ENCODE results near the gene VAV2. TPM values are rescaled to one million over a fixed set of nuclear protein-coding genes. Genes with fewer than 3 reads are reported as not detected.

VAV2 gene
- polyA plus RNA-seq, 2 of the 4 experiments (the other 2 are of a cell fraction) = 9.8 to 21.4 TPM

- CTCF ChIA-PET = interaction anchor here (0.7 to 18.7 kb wide), 5 partner anchors 8 to 221 kb away, joined by 3 to 348 read pairs (median 3); no protein-coding TSS in a partner anchor
- no peak for FAIRE-seq
- no peak for DNase-seq (ENCODE audit: low read depth in 1 of 2, low spot score in 1 of 2)
- Histone ChIP-seq H3K4me2 (no peak overlapping the region), H3K4me3 (no peak overlapping the region), H3K4me1 (no peaks in the 10 kb centered on the region), H3K27ac (no peak overlapping the region), H3K9me3 (no peaks in the 10 kb centered on the region)
- no peak for ATAC-seq
- POLR2A ChIA-PET = no interaction called here
- TF ChIP-seq ZNF302 (CRISPR knock-in tag; IDR thresholded peaks at IDR 0.05) (no peak), HEYL (CRISPR knock-in tag; IDR thresholded peaks at IDR 0.05) (no peak), POLR2AphosphoS2 (conservative IDR thresholded peaks at IDR 0.05; ENCODE audit: low read length) (no peak), HMGXB4 (CRISPR knock-in tag; IDR thresholded peaks at IDR 0.05; ENCODE audit: borderline replicate concordance) (no peak), CHD4 (IDR thresholded peaks at IDR 0.05; ENCODE audit: borderline replicate concordance) (no peak), RARB (CRISPR knock-in tag; IDR thresholded peaks at IDR 0.05) (no peak), EHF (CRISPR knock-in tag; IDR thresholded peaks at IDR 0.05) (no peak), ZFP36 (IDR thresholded peaks at IDR 0.05; ENCODE audit: borderline replicate concordance, partially characterized antibody) (no peak), CEBPB (IDR thresholded peaks at IDR 0.05) (no peak), ZC3H11A (IDR thresholded peaks at IDR 0.05) (no peak), CBX2 (IDR thresholded peaks at IDR 0.05; ENCODE audit: borderline replicate concordance, low read depth) (no peak), RCOR1 (IDR thresholded peaks at IDR 0.05; ENCODE audit: low read depth, low read length) (no peak), POLR2A (IDR thresholded peaks at IDR 0.05; ENCODE audit: low read length) (no peak), HOXB13 (CRISPR knock-in tag; IDR thresholded peaks at IDR 0.05; ENCODE audit: low read depth) (no peak), EHMT2 (IDR thresholded peaks at IDR 0.05; ENCODE audit: low read depth) (no peak), TFCP2L1 (CRISPR knock-in tag; IDR thresholded peaks at IDR 0.05) (no peak)
- TF ChIP-seq, protein P1, sequence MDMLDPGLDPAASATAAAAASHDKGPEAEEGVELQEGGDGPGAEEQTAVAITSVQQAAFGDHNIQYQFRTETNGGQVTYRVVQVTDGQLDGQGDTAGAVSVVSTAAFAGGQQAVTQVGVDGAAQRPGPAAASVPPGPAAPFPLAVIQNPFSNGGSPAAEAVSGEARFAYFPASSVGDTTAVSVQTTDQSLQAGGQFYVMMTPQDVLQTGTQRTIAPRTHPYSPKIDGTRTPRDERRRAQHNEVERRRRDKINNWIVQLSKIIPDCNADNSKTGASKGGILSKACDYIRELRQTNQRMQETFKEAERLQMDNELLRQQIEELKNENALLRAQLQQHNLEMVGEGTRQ (IDR thresholded peaks at IDR 0.05) = no peak
- 92% methylated on average over 25 of the region's 25 CpGs for WGBS (ENCODE audit: missing lambda C conversion rate)
Measured at GRCh38 chr9:133784731-133785561, 207.2 kb downstream of the VAV2 start.

DNA sequence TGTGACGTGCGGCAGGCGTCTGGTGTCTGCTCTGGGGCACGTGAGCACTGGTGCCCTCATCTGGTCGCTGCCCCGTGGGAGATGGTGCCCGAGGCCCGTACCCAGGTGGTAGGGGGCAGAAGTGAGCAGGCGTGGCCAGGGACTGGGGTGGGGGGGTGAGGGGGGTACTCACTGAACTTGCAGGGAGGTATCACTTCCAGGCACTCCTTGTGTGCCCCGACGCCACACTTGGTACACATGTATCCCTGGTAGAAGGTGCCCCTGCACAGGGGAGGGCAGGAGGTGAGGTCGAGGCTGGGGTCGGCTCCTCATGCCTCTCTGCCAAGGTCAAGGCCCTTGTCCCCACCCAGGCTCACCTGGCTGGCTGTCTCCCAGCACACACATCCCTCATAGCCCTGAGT, 208.8 kb downstream of the VAV2 start:
- TF ChIP-seq, protein P1 (IDR thresholded peaks at IDR 0.05) = no peak
- TF ChIP-seq POLR2AphosphoS2 (conservative IDR thresholded peaks at IDR 0.05; ENCODE audit: low read length) = no peak
- TF ChIP-seq MAFK (IDR thresholded peaks at IDR 0.05; ENCODE audit: partially characterized antibody) = no peak
- no peak for TF ChIP-seq CTCF (IDR thresholded peaks at IDR 0.05)
- TF ChIP-seq BHLHE40 (IDR thresholded peaks at IDR 0.05; ENCODE audit: low read depth, low read length) = no peak
- TF ChIP-seq ZFP36 (IDR thresholded peaks at IDR 0.05; ENCODE audit: borderline replicate concordance, partially characterized antibody) = no peak
- TF ChIP-seq FOSL2 (IDR thresholded peaks at IDR 0.05) = no peak
- no peak for TF ChIP-seq FOSL2 (CRISPR knock-in tag; IDR thresholded peaks at IDR 0.05)
- no peak for TF ChIP-seq CBX8 (IDR thresholded peaks at IDR 0.05)
- no peak for TF ChIP-seq KDM1A (IDR thresholded peaks at IDR 0.05; ENCODE audit: low read depth)
- TF ChIP-seq MAZ (IDR thresholded peaks at IDR 0.05; ENCODE audit: borderline replicate concordance, low read depth, low read length) = no peak
- no peak for TF ChIP-seq POLR2A (IDR thresholded peaks at IDR 0.05; ENCODE audit: low read length)
- no peak for TF ChIP-seq EHF (CRISPR knock-in tag; IDR thresholded peaks at IDR 0.05)
- TF ChIP-seq, protein P2, sequence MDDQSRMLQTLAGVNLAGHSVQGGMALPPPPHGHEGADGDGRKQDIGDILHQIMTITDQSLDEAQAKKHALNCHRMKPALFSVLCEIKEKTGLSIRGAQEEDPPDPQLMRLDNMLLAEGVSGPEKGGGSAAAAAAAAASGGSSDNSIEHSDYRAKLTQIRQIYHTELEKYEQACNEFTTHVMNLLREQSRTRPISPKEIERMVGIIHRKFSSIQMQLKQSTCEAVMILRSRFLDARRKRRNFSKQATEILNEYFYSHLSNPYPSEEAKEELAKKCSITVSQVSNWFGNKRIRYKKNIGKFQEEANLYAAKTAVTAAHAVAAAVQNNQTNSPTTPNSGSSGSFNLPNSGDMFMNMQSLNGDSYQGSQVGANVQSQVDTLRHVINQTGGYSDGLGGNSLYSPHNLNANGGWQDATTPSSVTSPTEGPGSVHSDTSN (IDR thresholded peaks at IDR 0.05) = no peak
- POLR2A ChIA-PET = no interaction called here
- Histone ChIP-seq H3K4me1 (no peaks in the 10 kb centered on the region), H3K4me2 (no peak overlapping the region), H3K9me3 (no peaks in the 10 kb centered on the region), H3K4me3 (no peak overlapping the region), H3K27ac (no peak overlapping the region)
- ATAC-seq = no peak
- WGBS (ENCODE audit: missing lambda C conversion rate) = 83% methylated on average over 13 of the region's 13 CpGs
- CTCF ChIA-PET = interaction anchor here (1.0 to 18.7 kb wide), 17 partner anchors 9 to 316 kb away, joined by 3 to 348 read pairs (median 9); no protein-coding TSS in a partner anchor
- FAIRE-seq = no peak
- DNase-seq (ENCODE audit: low read depth in 1 of 2, low spot score in 1 of 2) = no peak

All from A549 (cell line).